ENCODE results near the gene EPPIN.
"Not testable (repeated sequence)": the region's sequence is repeated elsewhere in the genome, so short reads cannot be mapped to it uniquely, and the experiment has no call there.

The EPPIN gene

DNA sequence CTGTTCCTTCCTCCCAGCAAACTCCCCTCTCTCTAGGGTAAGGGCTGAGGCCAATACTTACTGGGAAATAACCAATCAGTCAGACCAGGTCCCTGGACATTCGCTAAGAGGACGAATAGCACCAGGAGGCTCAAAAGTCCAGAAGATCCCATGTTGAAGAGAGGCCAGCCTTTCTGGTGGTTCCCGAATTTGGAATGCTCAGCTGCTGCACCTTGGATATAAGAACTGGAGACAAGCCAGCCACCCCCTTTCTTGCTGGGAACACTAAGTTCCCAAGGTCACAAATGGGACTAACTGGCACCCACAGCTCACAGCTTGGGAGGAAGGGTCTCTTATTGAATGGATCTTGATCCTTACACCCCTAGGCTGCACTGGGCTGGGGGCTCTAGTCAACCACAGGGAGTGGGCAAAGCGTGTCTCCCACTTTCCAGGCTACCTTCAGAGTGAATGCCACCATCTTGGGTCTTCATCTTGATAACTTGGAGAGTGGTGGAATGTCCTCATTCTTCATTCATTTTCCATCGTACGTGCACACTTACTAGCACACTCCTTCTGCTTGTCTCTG is at the start of gene EPPIN:
Gene EPPIN, minus strand, starts transcription at position 196 of the 565 bp plus-strand sequence. Its CDS starts 44 bp downstream, at position 152.
- Histone ChIP-seq H3K9me3 (ENCODE audit: control insufficient read depth, insufficient read depth, low read length) (no peaks in the 10 kb centered on the region), H3K9ac (ENCODE audit: low read depth, low read length) (no peak within 1 kb of the TSS), H3K4me1 (ENCODE audit: insufficient read depth, low read length) (peaks cover 4% of the 10 kb centered on the region; the same call in 1 of the 2 replicates), H3K36me3 (ENCODE audit: insufficient read depth, low read length) (no peaks in the 10 kb centered on the region)

DNA sequence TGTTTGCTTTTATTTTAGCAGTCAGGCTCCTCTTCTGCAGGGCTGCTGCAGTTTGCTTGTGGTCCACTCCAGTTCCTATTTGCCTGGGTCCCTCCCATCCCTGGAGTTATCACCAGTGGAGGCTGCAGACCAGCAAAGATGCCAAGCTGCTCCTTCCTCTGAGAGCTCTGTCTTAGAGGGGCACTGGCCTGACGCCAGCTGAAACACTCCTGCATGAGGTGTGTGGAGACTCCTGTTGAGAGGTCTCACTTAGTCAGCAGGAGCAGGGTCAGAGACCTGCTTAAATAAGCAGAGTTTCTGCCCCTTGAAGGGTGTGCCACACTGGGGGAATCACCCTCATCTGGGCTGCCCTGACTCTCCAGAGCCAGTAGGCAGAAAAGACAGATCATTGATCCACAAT is 48.0 kb upstream of the EPPIN start:
- Histone ChIP-seq H3K36me3 (ENCODE audit: insufficient read depth, low read length) (no peaks in the 10 kb centered on the region), H3K9ac (ENCODE audit: low read depth, low read length) (no peak overlapping the region), H3K9me3 (ENCODE audit: control insufficient read depth, insufficient read depth, low read length) (peaks cover 3% of the 10 kb centered on the region)

DNA sequence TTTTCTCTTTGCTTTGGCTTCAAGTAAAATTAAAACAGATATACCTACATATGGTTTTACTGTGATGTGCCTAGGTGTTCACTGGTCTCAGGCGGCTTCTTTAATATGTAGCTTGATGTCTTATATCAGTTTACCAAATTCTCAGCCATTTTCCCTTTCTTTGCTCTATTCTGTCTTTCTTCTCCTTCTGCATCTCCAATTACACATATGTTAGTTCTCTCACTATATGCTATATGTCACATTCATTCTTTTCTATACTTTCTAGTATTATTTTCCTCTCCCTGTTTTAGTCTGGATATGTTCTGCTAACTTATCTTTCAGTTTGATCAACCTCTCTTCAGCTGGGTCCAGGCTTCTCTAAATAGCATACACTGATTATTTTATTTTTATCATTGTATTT is 46.3 kb upstream of the EPPIN start:
- H3K4me1 ChIP-seq (ENCODE audit: insufficient read depth, low read length) = no peaks in the 10 kb centered on the region
- H3K36me3 ChIP-seq (ENCODE audit: insufficient read depth, low read length) = no peaks in the 10 kb centered on the region
- H3K9me3 ChIP-seq (ENCODE audit: control insufficient read depth, insufficient read depth, low read length) = peaks cover 3% of the 10 kb centered on the region
- no peak overlapping the region for H3K9ac ChIP-seq (ENCODE audit: low read depth, low read length)

More for the DNA sequence above, 48.0 kb upstream of the EPPIN start:
- H3K4me1 ChIP-seq (ENCODE audit: insufficient read depth, low read length) = no peaks in the 10 kb centered on the region

DNA sequence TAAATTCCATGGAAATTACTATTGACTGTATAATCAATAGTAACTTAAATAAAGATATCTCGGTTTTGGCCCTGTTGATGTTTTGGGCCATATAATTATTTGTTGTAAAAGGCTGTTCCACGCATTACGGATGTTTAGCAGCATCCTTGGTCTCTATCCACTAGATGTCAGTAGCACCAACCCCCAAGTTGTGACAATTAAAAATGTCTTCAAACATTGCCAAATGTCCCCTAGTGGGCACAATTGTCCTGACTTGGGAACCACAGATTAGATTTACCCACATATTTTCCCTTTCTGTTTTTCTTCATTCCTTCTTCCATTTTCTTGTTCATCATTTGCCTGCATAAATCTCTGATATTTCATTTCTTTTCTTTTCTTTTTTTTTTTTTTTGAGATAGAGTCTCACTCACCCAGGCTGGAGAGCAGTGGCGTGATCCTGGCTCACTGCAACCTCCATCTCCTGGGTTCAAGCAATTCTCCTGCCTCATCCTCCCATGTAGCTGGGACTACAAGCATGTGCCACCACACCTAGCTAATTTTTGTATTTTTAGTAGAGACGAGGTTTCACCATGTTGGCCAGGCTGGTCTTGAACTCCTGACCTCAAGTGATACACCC is 45.5 kb upstream of the EPPIN start:
- peaks cover 5% of the 10 kb centered on the region for H3K9me3 ChIP-seq (ENCODE audit: control insufficient read depth, insufficient read depth, low read length)
- H3K9ac ChIP-seq (ENCODE audit: low read depth, low read length) = no peak overlapping the region
- H3K4me1 ChIP-seq (ENCODE audit: insufficient read depth, low read length) = no peaks in the 10 kb centered on the region
- no peaks in the 10 kb centered on the region for H3K36me3 ChIP-seq (ENCODE audit: insufficient read depth, low read length)

DNA sequence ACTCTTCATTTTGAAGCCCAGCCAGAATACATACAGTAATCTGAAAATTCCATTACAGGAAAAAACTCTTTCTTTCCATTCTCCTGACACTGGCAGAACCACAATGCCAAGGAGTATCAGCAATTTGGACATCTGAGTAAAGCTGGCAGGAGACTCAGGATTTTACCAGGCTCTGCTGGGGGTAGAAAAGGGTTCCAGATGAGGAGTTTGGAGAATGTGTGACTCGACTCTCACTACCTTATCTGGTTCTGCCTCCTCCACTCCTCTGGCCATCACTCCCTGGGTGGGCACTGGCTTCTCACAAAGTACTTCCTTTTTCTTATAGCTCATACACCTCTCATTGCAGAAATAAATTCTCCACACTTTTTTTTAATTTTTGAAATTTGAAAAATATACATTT is 42.5 kb upstream of the EPPIN start:
- H3K9ac ChIP-seq (ENCODE audit: low read depth, low read length) = no peak overlapping the region
- H3K9me3 ChIP-seq (ENCODE audit: control insufficient read depth, insufficient read depth, low read length) = peaks cover 5% of the 10 kb centered on the region
- H3K36me3 ChIP-seq (ENCODE audit: insufficient read depth, low read length) = no peaks in the 10 kb centered on the region
- no peaks in the 10 kb centered on the region for H3K4me1 ChIP-seq (ENCODE audit: insufficient read depth, low read length)

DNA sequence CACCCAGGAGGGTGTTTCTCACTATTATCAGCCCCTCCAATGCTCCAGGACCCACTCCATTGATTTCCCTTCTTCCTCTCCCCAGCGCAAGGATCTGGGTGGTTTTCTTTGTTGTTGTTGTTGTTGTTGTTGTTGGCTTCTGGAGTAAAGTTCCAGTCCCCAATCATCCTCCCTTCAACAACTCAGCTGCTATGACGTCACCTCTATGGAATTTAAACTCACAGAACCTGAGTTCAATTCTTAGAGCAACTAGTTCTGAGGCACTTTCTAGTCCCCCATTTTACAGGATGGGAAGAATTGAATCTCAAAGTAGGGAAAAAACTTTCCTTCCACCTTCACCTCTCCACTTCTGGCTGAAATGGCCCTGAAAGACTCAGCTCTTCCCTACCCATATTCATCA is 41.6 kb upstream of the EPPIN start:
- H3K4me1 ChIP-seq (ENCODE audit: insufficient read depth, low read length) = no peaks in the 10 kb centered on the region
- H3K9ac ChIP-seq (ENCODE audit: low read depth, low read length) = no peak overlapping the region
- peaks cover 5% of the 10 kb centered on the region for H3K9me3 ChIP-seq (ENCODE audit: control insufficient read depth, insufficient read depth, low read length)
- no peaks in the 10 kb centered on the region for H3K36me3 ChIP-seq (ENCODE audit: insufficient read depth, low read length)

DNA sequence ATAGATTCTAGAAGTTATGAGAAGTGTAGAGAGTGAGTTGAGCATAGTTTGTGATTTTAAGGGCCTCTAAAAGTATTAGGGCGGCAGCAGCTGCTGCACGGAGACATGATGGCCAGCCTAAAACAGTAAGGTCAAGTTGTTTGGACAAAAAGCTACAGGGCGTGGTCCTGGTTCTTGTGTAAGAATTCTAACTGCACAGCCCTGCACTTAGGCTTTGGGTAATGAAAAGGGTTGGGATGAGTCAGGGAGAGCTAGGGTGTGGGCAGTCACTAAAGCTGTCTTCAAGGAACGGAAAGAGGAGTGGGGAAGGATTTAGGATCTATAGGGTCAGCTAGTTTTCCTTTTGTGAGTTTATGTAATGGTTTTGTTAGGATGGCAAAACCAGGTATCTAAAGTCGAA is 38.8 kb upstream of the EPPIN start:
- H3K36me3 ChIP-seq (ENCODE audit: insufficient read depth, low read length); H3K4me1 ChIP-seq (ENCODE audit: insufficient read depth, low read length); H3K9ac ChIP-seq (ENCODE audit: low read depth, low read length); H3K9me3 ChIP-seq (ENCODE audit: control insufficient read depth, insufficient read depth, low read length): not testable (repeated sequence)

DNA sequence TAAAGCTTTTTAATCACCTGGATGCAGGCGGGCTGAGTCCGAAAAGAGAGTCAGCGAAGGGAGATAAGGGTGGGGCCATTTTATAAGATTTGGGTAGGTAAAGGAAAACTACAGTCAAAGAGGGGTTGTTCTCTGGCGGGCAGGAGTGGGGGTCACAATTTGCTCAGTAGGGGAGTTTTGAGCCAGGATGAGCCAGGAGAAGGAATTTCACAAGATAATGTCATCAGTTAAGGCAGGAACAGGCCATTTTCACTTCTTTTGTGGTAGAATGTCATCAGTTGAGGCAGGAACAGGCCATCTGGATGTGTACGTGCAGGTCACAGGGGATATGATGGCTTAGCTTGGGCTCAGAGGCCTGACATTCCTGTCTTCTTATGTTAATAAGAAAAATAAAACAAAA is 37.1 kb upstream of the EPPIN start:
- H3K36me3 ChIP-seq (ENCODE audit: insufficient read depth, low read length); H3K9ac ChIP-seq (ENCODE audit: low read depth, low read length); H3K4me1 ChIP-seq (ENCODE audit: insufficient read depth, low read length); H3K9me3 ChIP-seq (ENCODE audit: control insufficient read depth, insufficient read depth, low read length): not testable (repeated sequence)

DNA sequence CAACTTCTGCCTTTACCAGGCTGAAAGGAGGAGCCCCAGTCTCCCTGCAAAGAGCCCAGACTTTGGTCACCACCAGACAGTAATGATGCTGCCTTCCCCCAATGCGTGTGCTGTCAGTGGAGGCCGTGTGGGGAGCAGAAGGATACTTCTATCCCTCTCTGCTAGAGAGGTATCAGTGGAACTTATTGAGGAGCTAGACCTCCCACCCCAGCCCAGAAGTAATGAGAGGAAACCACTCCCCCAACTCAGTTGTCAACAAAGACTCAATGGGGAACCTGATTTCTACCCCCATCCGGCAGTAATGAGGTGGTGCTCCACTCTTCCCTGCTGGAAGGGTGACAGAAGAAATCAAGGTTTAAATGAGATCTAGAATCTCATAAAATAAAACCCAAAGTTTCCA is 36.3 kb upstream of the EPPIN start:
- peaks cover 10% of the 10 kb centered on the region for H3K4me1 ChIP-seq (ENCODE audit: insufficient read depth, low read length)
- H3K9ac ChIP-seq (ENCODE audit: low read depth, low read length) = no peak overlapping the region
- no peaks in the 10 kb centered on the region for H3K36me3 ChIP-seq (ENCODE audit: insufficient read depth, low read length)
- H3K9me3 ChIP-seq (ENCODE audit: control insufficient read depth, insufficient read depth, low read length) = peaks cover 2% of the 10 kb centered on the region; the same call in 1 of the 2 replicates

DNA sequence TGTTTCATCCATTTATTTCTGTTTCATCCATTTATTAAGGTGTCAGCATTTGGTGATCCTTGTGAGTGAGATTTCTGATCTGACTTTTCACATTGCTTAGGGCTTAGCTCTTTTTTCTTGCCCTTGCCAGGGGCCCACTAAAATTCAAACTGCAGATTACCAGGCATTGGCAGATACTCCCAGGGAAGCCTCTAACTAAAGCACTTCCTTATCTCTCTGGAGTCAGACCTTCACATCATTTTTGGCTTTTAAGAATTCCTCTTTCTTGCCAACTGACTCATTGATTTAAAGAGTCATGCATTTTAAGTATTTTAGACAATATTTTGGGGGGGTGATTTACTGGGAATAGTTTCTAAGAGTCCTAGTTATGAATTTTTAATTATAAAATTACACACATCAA is 34.5 kb upstream of the EPPIN start:
- no peaks in the 10 kb centered on the region for H3K36me3 ChIP-seq (ENCODE audit: insufficient read depth, low read length)
- H3K9ac ChIP-seq (ENCODE audit: low read depth, low read length) = no peak overlapping the region
- peaks cover 21% of the 10 kb centered on the region for H3K4me1 ChIP-seq (ENCODE audit: insufficient read depth, low read length)
- H3K9me3 ChIP-seq (ENCODE audit: control insufficient read depth, insufficient read depth, low read length) = no peaks in the 10 kb centered on the region

DNA sequence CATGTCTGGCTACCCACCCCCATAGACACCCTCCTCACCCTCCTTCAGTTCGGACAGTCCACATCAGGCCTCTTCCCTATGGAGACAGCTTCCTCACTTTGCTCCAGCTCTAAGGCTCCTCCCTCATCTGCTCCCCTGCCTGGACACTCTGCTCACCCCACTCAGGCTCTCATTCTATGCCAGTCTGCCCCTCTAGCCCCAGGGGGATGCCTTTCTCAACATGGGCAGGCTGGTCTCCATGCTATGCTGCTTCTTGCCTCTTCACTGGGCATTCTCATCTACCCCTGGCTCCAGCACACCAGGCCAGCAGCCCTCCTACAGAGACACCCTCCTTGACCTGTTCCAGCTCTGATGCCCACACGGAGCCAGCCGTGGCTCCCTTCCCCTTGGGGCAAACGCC is 32.0 kb upstream of the EPPIN start, which contains the start of gene WFDC8:
Gene WFDC8, minus strand, starts transcription at position 101 of the 400 bp plus-strand sequence. Its CDS starts 37 bp downstream, at position 64.
- Histone ChIP-seq H3K36me3 (ENCODE audit: insufficient read depth, low read length) (no peaks in the 10 kb centered on the region), H3K9ac (ENCODE audit: low read depth, low read length) (no peak within 1 kb of the TSS), H3K4me1 (ENCODE audit: insufficient read depth, low read length) (peaks cover 21% of the 10 kb centered on the region), H3K9me3 (ENCODE audit: control insufficient read depth, insufficient read depth, low read length) (no peaks in the 10 kb centered on the region)

DNA sequence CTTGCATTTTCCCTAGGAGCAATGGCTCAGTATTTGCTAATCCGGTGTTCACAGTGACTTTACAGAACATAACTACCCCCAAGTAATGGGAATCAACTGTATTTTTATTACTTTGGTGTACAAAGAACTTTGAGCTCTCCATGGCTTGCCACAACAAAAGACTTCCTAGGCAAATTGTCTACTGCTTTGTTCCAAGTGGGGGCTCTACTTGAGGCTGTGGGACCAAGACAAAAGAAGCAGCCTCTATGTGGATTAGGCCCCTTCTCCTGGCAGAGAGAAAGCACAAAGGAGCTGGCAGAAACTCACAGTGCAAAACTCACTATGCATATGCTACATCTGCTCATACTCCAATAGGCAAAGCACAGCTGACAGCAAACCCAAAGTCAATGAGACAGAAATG is 31.0 kb upstream of the EPPIN start:
- H3K9ac ChIP-seq (ENCODE audit: low read depth, low read length) = no peak overlapping the region
- no peaks in the 10 kb centered on the region for H3K9me3 ChIP-seq (ENCODE audit: control insufficient read depth, insufficient read depth, low read length)
- peaks cover 18% of the 10 kb centered on the region for H3K4me1 ChIP-seq (ENCODE audit: insufficient read depth, low read length)
- no peaks in the 10 kb centered on the region for H3K36me3 ChIP-seq (ENCODE audit: insufficient read depth, low read length)

DNA sequence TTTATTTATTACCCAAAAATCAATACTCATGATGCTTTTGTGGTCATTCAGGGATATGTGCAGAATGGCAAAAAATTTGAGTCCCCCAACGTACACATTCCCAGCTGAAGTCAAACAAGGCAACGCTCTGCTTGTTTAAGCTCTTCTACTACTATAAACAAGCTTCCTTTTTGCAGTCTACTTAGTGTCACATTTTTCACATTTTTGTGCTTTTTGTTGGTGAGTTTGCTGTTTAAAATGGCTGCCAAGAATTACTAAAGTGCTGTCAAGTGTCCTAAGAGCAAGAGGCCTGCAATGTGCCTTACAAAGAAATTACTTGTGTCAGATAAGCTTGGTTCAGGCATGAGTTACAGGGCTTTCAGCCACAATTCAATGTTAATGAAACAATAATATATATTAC is 29.8 kb upstream of the EPPIN start:
- H3K4me1 ChIP-seq (ENCODE audit: insufficient read depth, low read length) = peaks cover 15% of the 10 kb centered on the region
- no peak overlapping the region for H3K9ac ChIP-seq (ENCODE audit: low read depth, low read length)
- no peaks in the 10 kb centered on the region for H3K36me3 ChIP-seq (ENCODE audit: insufficient read depth, low read length)
- no peaks in the 10 kb centered on the region for H3K9me3 ChIP-seq (ENCODE audit: control insufficient read depth, insufficient read depth, low read length)

DNA sequence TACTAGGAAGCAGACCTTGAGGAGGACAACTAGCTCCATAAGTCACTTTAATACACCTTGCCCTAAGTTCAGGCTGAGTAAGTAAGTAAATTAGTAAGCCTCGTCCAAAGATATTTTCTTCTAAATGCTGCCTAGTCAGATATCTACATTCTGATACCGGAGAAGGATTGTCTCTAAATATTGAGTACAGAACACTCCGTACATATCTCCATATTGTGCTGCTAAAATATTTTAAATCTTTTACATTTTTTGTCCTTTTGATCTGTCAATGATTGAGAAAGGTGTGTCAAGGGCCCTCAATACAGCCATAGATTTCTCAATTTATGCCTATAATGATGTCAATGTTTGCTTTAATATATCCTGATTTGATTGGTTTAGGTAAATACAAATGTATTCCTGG is 28.7 kb upstream of the EPPIN start:
- no peaks in the 10 kb centered on the region for H3K9me3 ChIP-seq (ENCODE audit: control insufficient read depth, insufficient read depth, low read length)
- H3K9ac ChIP-seq (ENCODE audit: low read depth, low read length) = no peak overlapping the region
- H3K4me1 ChIP-seq (ENCODE audit: insufficient read depth, low read length) = peaks cover 11% of the 10 kb centered on the region

DNA sequence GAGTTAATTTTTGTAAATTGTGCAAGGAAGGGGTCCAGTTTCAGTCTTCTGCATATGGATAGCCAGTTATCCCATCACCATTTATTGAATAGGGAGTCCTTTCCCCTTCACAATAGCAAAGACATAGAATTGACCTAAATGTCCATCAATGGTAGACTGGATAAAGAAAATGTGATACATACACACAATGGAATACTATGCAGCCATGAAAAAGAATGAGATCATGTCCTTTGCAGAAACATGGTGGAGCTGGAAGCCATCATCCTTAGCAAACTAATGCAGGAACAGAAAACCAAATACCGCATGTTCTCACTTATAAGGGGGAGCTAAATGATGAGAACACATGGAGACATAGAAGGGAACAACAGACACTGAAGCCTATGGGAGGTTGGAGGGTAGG is 22.4 kb upstream of the EPPIN start:
- not testable (repeated sequence) for H3K9me3 ChIP-seq (ENCODE audit: control insufficient read depth, insufficient read depth, low read length); H3K9ac ChIP-seq (ENCODE audit: low read depth, low read length); H3K36me3 ChIP-seq (ENCODE audit: insufficient read depth, low read length); H3K4me1 ChIP-seq (ENCODE audit: insufficient read depth, low read length)

More for the DNA sequence above, 28.7 kb upstream of the EPPIN start:
- no peaks in the 10 kb centered on the region for H3K36me3 ChIP-seq (ENCODE audit: insufficient read depth, low read length)
